ENCODE data around the gene EMC1.
"Not testable (repeated sequence)": the region's sequence is repeated elsewhere in the genome, so short reads cannot be mapped to it uniquely, and the experiment has no call there.

EMC1 gene

GRCh38 chr1:19251305-19252196, at the start of gene EMC1, which contains the start of gene MRTO4:
Gene EMC1 (minus strand): TSS chr1:19251524. CDS start chr1:19251509, 15 bp downstream.
Gene MRTO4 (plus strand): TSS chr1:19251805. CDS start chr1:19251836, 31 bp downstream.
- Mint-ChIP-seq H3K4me1 (ENCODE audit: low read depth) (peaks cover 35% of the 10 kb centered on the region), H3K9me3 (ENCODE audit: low read depth) (no peaks in the 10 kb centered on the region), H3K27ac (peak within 1 kb of the TSS; percentile 100), H3K36me3 (no peaks in the 10 kb centered on the region), H3K4me3 (peak within 1 kb of the TSS; percentile 99), H3K27me3 (no peaks in the 10 kb centered on the region)

- no peak overlapping the region for H3K27ac Mint-ChIP-seq
- H3K4me1 Mint-ChIP-seq (ENCODE audit: low read depth): no peaks in the 10 kb centered on the region
- no peak overlapping the region for H3K4me3 Mint-ChIP-seq
- H3K27me3 Mint-ChIP-seq: no peaks in the 10 kb centered on the region
- no peaks in the 10 kb centered on the region for H3K9me3 Mint-ChIP-seq (ENCODE audit: low read depth)
- peaks cover 21% of the 10 kb centered on the region for H3K36me3 Mint-ChIP-seq
Observed at GRCh38 chr1:19300211-19300610, 48.9 kb upstream of the EMC1 start.

- Mint-ChIP-seq H3K36me3 (peaks cover 27% of the 10 kb centered on the region), H3K4me1 (ENCODE audit: low read depth) (no peaks in the 10 kb centered on the region), H3K27me3 (peaks cover 1% of the 10 kb centered on the region), H3K4me3 (no peak overlapping the region), H3K9me3 (ENCODE audit: low read depth) (peaks cover 12% of the 10 kb centered on the region), H3K27ac (no peak overlapping the region)
Observed at GRCh38 chr1:19294638-19295037, 43.3 kb upstream of the EMC1 start.

- Mint-ChIP-seq H3K27me3 (peaks cover 3% of the 10 kb centered on the region), H3K27ac (no peak overlapping the region)
Observed at GRCh38 chr1:19289244-19289643, 37.9 kb upstream of the EMC1 start.

GRCh38 chr1:19288324-19289241, 37.3 kb upstream of the EMC1 start, which contains the start of gene AKR7A3:
Gene AKR7A3 (minus strand): TSS chr1:19288770. CDS start chr1:19288709, 61 bp downstream.
- Mint-ChIP-seq H3K36me3 (peaks cover 12% of the 10 kb centered on the region), H3K4me3 (peak within 1 kb of the TSS; percentile 77)
- H3K4me1 Mint-ChIP-seq (ENCODE audit: low read depth); H3K9me3 Mint-ChIP-seq (ENCODE audit: low read depth); H3K27ac Mint-ChIP-seq; H3K27me3 Mint-ChIP-seq: not testable (repeated sequence)

More at GRCh38 chr1:19289244-19289643, 37.9 kb upstream of the EMC1 start:
- Mint-ChIP-seq H3K9me3 (ENCODE audit: low read depth) (peaks cover 5% of the 10 kb centered on the region), H3K4me3 (peak overlapping the region; percentile 65), H3K4me1 (ENCODE audit: low read depth) (peaks cover 8% of the 10 kb centered on the region), H3K36me3 (peaks cover 13% of the 10 kb centered on the region)

- H3K4me1 Mint-ChIP-seq (ENCODE audit: low read depth): peaks cover 8% of the 10 kb centered on the region
- H3K27ac Mint-ChIP-seq: no peak overlapping the region
- peaks cover 3% of the 10 kb centered on the region for H3K27me3 Mint-ChIP-seq
- H3K9me3 Mint-ChIP-seq (ENCODE audit: low read depth): no peaks in the 10 kb centered on the region
- peaks cover 8% of the 10 kb centered on the region for H3K36me3 Mint-ChIP-seq
- H3K4me3 Mint-ChIP-seq: peak overlapping the region; percentile 77
Observed at GRCh38 chr1:19287436-19288185, 36.3 kb upstream of the EMC1 start.

- H3K27ac Mint-ChIP-seq; H3K4me3 Mint-ChIP-seq; H3K9me3 Mint-ChIP-seq (ENCODE audit: low read depth): not testable (repeated sequence)
Observed at GRCh38 chr1:19285807-19286206, 34.5 kb upstream of the EMC1 start.

GRCh38 chr1:19285366-19285765, 34.0 kb upstream of the EMC1 start:
- H3K27ac Mint-ChIP-seq; H3K9me3 Mint-ChIP-seq (ENCODE audit: low read depth); H3K36me3 Mint-ChIP-seq; H3K27me3 Mint-ChIP-seq; H3K4me3 Mint-ChIP-seq; H3K4me1 Mint-ChIP-seq (ENCODE audit: low read depth): not testable (repeated sequence)

More at GRCh38 chr1:19285807-19286206, 34.5 kb upstream of the EMC1 start:
- H3K36me3 Mint-ChIP-seq; H3K4me1 Mint-ChIP-seq (ENCODE audit: low read depth); H3K27me3 Mint-ChIP-seq: not testable (repeated sequence)

- Mint-ChIP-seq H3K4me3 (no peak overlapping the region), H3K27me3 (peaks cover 3% of the 10 kb centered on the region), H3K27ac (no peak overlapping the region), H3K36me3 (peaks cover 7% of the 10 kb centered on the region), H3K4me1 (ENCODE audit: low read depth) (peaks cover 8% of the 10 kb centered on the region), H3K9me3 (ENCODE audit: low read depth) (no peaks in the 10 kb centered on the region)
Observed at GRCh38 chr1:19284881-19285280, 33.6 kb upstream of the EMC1 start.

GRCh38 chr1:19283891-19284290, 32.6 kb upstream of the EMC1 start:
- no peak overlapping the region for H3K4me3 Mint-ChIP-seq
- no peak overlapping the region for H3K27ac Mint-ChIP-seq
- H3K36me3 Mint-ChIP-seq: no peaks in the 10 kb centered on the region
- H3K9me3 Mint-ChIP-seq (ENCODE audit: low read depth): no peaks in the 10 kb centered on the region
- H3K4me1 Mint-ChIP-seq (ENCODE audit: low read depth): peaks cover 3% of the 10 kb centered on the region
- H3K27me3 Mint-ChIP-seq: no peaks in the 10 kb centered on the region

GRCh38 chr1:19274636-19275035, 23.3 kb upstream of the EMC1 start:
- H3K27me3 Mint-ChIP-seq: peaks cover 9% of the 10 kb centered on the region
- peaks cover 6% of the 10 kb centered on the region for H3K4me1 Mint-ChIP-seq (ENCODE audit: low read depth)
- peaks cover 6% of the 10 kb centered on the region for H3K36me3 Mint-ChIP-seq
- H3K4me3 Mint-ChIP-seq: no peak overlapping the region
- H3K9me3 Mint-ChIP-seq (ENCODE audit: low read depth): peaks cover 4% of the 10 kb centered on the region
- H3K27ac Mint-ChIP-seq: no peak overlapping the region

GRCh38 chr1:19273844-19274531, 22.7 kb upstream of the EMC1 start:
- H3K9me3 Mint-ChIP-seq (ENCODE audit: low read depth); H3K27ac Mint-ChIP-seq; H3K27me3 Mint-ChIP-seq; H3K36me3 Mint-ChIP-seq; H3K4me1 Mint-ChIP-seq (ENCODE audit: low read depth); H3K4me3 Mint-ChIP-seq: not testable (repeated sequence)

- H3K4me3 Mint-ChIP-seq: peak overlapping the region; percentile 44
- H3K27ac Mint-ChIP-seq: no peak overlapping the region
- H3K4me1 Mint-ChIP-seq (ENCODE audit: low read depth): peaks cover 6% of the 10 kb centered on the region
- peaks cover 9% of the 10 kb centered on the region for H3K27me3 Mint-ChIP-seq
- peaks cover 4% of the 10 kb centered on the region for H3K9me3 Mint-ChIP-seq (ENCODE audit: low read depth)
- peaks cover 6% of the 10 kb centered on the region for H3K36me3 Mint-ChIP-seq
Observed at GRCh38 chr1:19273106-19273843, 22.0 kb upstream of the EMC1 start.
